ENCODE measurements around the gene DYSF. TPM values are rescaled to one million over a fixed set of nuclear protein-coding genes. Genes with fewer than 3 reads are reported as not detected.

Gene DYSF
- total and polyA plus RNA-seq, 5 donors, result 36.7 to 49.4 (median 42.1) TPM

Other genes starting within 250 kb of the DYSF start
- 10 to 100 TPM; 21.5 to 34.5 (median 30.9) TPM for gene PAIP2B, start 226.5 kb upstream of the DYSF start, total RNA-seq
- 14.2 TPM for gene PAIP2B, start 226.5 kb upstream of the DYSF start, polyA plus RNA-seq
- 10 to 100 TPM; 72.3 to 84.2 (median 78.9) TPM for gene ZNF638, start 121.8 kb upstream of the DYSF start, total RNA-seq
- gene ZNF638, start 121.8 kb upstream of the DYSF start, polyA plus RNA-seq, result 69.9 TPM

All from right cardiac atrium (tissue), 5 donors.